Activated T-cell treated with anti-CD3 and anti-CD28 coated beads for 1 hour (primary cell): Measurements from ENCODE around the gene SNX32.

Source experiments
- DNase-seq: peaks from one replicate; pipeline ENCODE4 v3.0.0-alpha.2; 2020; ENCODE audit warnings: low read depth

The SNX32 gene

DNA sequence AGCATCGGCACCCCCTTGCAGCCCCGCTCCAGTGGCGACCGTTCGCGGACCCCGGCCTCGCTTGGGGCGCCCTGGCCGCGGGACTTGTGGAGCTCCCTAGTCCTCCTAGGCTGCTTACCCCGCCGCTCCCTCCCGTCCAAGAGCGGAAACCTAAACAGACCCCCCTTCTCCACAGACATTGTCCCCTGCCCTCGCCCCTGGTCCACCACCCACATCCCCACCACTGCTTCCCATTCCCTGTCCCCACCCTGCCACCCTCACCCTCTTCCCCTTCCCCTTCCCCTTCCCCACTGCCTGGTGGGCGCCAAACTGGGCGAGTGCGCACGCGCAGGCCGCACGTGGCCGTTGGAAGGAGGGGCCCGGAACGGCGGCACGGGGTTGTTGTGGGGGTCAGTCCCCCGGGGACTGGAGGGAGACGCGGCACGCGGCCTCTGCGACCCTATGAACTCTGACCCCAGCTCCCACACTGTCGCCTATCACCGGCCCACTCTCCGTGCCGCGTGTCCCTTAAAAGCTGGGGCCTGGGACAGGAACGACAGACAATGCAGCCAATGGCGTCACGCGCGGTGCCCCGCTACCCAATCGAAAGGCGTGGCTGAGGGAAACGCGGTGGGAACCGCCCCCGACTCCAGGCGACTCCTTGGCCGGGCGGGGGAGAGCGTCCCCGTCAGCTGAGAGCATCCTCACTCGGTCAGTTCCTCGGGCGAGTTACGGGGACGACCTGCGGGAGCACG is at the start of gene SNX32:
TSS of gene SNX32 (plus strand) at position 667 of the 734 bp plus-strand sequence. CDS start 103 bp downstream, outside the sequence.
- peak; percentile 93 for DNase-seq

DNA sequence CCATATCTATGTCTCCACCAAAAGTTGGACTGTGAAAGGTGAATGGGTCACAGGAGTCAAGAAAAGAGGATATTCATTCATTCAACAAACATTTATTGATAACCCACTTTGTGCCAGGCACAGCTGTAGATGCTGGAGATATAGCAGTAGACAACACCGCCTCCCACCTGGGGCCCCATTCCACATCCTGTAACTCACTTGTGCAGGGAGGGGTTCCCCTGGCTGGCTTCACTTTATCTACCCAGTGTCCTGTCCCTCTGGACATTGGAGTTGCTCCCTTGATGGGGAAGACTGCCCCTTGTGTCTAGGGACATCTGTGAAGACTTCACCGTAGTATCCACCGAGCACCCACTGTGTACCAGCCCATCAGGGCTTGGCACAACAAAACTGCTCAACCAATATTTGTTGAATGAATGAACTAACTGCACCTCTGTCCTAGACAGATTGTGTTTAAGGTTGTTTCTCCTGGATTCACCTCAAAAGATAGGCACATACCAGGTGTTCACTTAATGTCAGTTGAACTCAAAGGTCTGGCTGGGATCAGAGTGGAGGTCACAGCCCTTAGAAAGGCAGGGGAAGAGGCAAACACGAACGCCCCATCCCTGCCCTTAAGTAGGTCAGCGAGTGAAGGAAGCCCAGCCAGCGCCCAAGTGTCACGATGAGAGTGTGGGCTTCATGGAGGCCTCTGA is 48.3 kb upstream of the SNX32 start:
- DNase-seq: no peak

DNA sequence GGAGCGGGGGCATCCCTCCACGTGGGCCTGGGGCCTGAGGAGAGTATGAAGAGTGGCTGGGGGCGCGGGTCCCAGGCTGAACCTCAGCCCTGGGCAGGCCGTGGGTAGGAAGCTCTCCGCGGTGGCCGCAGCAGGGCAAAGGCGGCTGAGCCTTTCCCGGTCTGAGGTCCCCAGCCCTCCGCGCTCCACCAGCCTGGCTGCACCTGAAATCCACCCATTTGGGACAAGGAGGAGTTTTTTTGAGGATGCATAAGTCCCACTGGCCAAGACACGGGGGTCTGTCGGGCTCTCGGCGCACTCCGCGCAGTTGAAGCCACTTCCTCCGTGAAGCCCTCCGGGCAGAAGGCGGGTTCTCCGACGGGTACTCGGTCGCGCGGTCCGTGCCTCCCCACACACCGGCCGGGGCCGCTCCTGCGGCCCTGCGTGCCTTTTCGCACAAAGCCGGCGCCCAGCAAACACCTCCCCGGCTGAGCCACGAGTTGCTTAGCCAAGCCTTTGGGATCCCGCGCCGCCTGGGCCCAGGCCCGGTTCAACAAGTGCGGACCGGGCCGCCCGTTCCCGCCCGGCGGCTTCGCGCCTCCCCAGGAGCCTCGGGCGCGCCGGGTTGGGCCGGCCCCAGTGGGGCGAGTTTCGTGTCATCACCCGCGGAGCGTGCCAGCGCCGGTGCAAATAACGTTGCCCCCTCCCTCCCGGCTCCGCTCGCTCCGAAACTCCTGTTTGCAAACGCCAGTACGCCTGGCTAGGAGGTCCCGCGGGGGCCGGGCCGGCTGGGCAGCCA is 47.6 kb upstream of the SNX32 start:
- no peak for DNase-seq

DNA sequence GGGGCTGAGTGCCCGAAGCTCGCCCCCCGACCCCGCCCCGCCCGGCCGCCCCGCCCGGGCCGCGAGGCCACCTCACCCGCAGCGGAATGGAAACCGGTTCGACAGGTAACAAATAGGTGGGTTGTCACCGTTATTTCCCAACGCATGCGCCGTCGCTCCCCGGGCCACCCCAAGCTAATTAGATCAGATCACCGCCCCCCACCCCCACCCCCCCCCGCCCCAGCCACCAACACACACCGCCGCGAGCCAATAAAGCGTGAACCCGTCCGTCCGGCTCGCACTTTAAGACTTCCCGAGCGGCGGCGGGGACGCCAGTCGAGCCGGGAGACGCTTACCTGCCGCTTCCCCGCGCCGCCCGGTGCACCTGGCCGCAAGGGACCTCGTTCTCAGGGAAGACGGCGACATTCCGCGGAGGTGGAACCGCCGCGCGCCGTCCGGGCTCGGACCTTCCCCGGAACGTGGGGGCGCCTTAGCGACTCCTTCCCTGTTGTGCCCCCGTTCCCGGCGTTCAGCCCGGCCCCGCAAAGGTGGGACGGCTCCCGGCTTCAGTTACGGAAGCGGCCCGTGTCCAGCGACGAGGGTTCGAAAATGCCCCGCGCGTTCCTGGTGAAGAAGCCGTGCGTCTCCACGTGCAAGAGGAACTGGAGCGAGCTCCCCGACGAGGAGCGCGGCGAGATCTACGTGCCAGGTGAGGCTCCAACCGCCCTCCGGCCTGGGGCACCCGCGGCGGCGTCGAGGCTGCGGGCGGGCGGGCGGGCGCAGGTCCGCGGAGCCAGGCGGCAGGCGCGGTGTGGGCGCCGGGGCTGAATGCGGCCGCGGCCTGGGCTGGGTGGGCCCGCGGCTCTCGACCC is 46.8 kb upstream of the SNX32 start, which contains the start of gene OVOL1:
TSS of gene OVOL1 (plus strand) at position 278 of the 851 bp plus-strand sequence. CDS start at position 589, 311 bp downstream.
- DNase-seq: peak; percentile 21

DNA sequence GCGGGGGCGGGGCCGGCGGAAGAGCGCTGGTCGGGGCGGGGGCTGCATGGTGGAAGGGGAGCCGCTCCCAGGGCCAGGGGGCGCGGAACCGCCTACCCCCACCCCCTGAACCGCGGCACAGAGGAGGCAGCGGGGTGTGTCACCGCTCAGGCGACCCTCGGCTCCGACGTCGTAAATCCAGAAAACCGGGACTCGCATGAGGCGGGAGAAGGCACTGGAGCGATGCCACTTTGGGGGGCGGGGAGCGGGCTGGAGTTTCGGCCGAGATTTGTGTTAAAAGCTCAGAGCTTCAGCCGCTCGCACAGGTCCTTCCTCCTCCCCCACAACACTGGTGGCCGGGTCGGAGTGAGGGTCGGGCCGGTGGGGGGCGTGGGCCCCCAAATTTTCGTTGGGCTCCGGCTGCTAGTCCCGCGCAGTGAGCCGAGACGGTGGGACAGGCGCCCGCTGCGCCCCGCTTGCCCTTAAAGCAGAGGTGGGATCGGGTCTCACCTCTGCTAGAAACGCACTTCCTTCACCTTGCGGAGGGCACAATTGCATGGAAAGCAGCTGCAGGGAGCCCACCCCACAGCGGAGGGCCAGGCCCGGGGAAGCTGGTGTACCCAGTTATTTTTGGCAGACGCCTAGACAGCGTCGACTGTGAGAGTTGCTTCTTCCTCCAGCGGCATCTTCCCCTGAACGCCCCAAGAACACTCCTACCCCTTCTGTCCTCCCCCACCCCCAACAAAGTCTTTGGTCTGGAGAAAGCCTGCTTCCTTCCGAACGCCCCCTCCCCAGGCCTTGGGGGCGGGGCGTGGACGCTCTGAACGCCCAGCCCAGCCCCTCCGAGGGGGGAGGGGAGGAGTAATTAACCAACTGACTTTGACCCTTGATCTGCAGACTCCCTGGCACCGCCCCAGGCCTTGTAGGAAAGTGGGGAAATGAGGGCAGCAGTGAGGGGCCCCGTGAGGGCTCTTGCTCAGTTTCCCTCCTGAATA is 45.8 kb upstream of the SNX32 start:
- DNase-seq: no peak

DNA sequence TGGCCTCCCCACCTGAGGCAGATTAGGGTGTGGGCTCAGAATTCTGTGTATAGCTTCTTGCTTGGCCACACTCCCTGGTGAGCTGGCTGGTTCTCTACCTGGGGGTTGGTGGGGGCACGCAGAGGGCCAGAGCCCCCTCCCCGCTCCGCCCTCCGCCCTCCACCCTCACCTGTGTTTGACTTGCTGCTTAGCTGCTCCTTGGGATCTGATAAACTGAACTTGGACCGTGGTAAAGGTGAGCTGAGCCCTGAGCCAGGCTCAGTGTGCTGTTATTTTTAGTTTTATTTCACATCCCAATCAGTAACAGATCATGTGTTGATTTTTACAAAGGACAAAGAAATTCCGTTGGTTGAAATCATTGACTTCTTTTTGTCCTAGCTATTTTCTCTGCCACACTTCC is 44.9 kb upstream of the SNX32 start:
- no peak for DNase-seq

DNA sequence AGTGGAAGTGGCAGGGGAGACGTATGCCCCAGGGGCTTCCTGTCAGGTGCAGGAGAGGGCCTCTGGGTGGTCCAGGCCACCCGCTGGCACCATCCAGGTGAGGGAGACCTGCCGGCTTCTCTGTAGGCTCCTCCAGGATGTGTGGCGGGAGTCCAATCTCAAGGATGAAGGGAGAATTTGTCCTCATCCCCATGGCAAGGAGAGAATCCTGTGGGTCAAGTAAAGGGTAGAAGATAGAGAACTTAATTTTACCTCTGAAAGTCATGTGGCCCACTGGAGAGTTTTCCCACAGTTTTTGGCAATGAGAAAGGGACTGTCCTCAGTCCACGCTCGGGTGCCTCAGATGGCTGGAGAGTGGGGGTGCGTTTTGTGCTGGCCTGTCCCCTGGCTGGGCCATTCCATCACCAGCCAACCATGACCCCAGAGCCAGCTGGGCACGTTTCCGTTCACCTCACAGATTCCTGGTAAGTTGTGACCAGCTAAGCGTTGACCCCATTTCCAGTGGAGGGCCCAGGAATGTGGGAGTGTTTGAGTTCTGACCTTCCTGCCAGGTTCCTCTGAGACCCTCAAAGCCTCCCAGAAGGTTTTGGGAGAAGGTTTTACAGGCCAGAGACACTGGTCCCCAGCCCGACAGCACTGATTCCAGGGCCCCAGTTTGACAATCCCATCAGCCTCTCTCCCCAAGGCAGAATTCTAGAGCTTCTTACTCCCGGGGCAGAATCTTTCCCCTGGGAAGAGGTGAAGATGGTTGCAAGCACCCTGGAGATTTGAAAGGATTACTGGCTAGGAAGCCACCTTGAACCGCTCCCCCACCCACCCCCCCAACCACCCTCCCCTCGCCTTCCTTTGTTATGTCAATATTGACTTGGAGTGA is 44.3 kb upstream of the SNX32 start:
- DNase-seq: no peak

DNA sequence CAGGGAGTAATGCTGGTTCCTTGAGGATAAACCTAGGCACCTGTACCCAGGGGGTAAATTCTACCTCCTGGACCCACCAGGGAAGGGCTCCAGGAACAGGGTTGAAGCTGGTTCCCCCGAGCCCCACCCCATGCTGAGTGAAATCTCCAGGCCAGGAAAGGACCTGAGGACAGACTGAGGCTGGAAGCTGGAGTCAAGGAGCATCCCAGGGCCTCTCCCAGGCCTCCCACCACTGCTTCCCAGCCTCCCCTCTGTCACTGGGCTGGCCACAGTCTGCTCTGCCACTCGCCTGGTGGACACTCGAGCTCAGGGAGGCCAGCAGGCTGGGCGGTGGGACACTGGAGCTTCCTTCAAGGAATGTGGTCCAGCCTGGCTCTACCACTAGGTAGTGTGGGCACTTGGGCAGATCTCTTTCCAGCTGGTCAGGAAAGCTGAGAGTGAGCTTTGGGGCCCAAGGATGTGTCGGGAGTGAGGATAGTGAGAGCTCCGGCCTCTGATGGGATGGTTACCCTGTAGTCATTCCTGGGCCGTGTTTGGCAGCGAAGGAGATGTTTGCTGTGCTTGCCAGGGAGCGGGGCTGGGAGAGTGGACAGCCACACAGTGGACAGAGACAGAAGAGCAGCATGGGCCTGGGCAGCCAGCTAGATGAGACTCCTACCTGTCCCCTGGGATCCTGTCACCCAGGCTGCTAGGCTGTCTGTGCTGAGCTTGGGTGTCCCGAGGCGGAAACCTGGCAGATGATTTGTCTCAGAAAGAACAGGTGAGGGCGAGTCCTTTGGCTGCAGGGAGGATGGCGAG is 43.5 kb upstream of the SNX32 start:
- no peak for DNase-seq

DNA sequence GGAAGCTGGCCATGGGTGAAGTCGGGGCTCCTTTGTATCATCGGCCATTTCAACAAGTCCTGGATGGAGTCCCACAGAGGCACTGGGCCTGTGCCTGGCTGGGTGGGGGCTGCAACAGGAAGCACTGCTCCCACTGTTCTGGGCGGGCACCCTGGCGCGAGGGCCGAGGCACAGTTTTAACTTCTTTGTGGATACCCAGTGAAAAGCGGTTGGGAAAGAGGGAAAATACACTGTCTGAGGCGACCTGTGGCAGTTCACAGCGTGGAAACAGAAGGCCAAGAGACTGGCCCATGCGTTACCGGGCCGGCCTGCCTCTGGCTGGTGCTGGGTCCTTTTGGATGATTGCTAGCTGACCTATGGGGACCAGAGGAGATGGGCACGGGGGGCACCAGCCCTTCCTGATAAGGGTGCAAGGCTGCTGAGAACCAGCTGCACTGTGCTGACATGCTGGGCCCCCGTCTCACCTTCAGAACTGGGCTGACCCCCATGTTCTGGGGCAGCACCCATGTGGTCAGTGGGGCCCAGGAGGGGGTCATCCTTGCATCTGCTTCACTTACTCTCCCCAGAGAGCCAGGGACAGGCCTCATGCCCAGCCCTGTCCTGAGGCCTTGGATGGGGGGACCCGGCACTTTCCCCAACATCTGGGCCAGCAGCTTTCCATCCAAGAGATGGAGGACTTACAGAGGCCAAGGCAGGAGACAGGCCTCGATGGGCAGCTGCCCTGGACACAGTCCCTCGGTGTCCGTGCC is 42.7 kb upstream of the SNX32 start:
- DNase-seq: no peak

DNA sequence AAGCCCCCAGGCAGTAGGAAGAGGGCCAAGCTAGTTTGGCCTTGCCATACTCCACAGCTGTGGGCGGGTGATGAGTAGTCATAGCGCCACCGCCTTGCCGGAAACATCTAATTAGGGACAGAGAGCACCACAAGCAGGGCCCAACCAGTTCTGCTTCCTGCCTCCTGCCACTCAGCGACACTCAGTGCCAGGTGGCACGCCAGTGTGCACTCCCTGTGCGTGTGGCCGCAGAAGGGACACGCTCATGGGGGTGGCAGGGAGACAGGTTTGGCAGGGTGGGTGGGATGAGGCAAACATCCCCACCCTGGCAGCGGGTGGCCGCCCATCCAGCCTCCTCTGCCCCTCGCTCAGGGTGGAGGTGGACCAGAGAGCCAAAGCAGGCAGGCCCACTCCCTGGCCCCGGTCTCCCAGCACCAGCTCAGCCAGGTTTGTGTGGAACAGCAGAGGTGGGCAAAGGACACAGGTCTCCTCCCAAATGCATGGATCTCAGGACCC is 42.0 kb upstream of the SNX32 start:
- DNase-seq: peak; percentile 15

DNA sequence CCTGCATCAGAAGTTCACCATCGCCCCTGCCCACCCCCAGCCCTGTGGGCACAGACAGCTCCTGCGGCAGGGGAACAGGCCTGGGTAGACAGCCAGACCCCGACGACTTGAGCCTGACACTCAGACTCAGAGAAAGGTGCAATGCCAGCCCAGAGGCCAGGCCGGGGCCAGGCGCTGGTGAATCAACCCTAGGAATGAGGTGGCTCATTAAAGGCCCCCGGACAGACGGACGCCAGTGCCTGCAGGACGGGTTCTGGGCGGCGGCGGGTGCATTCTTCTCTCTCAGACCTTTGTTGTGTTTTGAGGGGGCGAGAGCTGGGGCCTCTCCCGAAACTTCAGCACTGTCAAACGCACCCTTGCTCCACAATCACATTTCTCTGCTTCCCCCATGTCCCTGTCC is 41.3 kb upstream of the SNX32 start:
- DNase-seq: no peak

DNA sequence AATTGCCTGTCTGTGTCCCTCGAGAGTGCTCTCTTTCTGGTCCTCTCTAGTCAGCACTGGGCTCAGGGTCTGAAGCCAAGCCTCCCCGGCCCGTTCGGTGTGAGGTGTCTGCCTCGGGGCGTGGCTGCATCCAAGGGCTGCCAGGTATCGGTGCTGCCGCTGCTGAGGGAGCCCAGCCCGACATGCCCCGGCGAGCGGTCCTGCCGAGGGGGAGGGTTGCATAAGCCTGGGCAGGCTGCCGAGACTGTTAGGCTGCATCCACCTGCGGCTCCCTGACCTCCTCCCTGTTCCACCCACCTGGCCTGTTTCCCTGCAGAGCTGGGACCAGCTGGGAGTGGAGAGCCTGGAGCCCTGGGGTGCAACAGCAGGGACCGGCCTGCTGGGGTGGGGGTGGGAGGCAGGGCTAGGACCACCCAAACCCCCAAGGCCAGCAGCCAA is 40.6 kb upstream of the SNX32 start:
- no peak for DNase-seq

DNA sequence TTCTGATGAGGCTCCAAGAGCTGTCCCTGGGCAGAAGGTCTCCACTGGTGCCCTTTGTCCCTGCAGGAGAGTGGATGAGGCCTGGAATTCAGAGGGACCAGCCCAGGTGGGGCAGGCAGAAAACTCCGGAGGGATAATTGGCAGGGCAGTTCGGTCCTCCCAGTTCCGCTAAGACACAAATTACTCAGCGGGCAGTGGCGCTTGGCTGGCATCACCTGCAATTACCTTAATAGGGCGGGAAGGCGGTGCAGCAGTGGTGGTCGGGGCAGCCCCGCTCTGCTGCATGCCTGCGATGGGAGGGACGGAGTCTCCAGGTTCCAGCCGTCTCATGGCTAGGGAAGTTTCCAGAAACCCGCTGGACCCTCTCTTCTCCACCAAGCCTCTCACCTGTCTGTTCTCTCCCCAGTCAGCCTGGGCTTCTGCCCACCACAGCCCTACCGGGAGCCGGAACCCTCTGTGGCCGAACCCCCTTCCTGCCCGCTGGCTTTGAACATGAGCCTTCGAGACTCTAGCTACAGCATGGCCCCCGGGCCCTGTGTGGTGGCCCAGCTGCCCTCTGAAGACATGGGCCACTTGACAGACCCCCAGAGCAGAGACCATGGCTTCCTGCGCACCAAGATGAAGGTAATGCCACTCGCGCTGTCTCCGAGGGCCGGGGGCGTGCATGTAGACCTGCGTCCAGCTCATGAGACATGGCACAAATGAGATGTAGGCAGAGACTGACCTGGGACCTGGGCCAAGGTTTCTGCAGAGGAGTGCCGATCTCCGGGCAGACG is 40.0 kb upstream of the SNX32 start:
- no peak for DNase-seq

DNA sequence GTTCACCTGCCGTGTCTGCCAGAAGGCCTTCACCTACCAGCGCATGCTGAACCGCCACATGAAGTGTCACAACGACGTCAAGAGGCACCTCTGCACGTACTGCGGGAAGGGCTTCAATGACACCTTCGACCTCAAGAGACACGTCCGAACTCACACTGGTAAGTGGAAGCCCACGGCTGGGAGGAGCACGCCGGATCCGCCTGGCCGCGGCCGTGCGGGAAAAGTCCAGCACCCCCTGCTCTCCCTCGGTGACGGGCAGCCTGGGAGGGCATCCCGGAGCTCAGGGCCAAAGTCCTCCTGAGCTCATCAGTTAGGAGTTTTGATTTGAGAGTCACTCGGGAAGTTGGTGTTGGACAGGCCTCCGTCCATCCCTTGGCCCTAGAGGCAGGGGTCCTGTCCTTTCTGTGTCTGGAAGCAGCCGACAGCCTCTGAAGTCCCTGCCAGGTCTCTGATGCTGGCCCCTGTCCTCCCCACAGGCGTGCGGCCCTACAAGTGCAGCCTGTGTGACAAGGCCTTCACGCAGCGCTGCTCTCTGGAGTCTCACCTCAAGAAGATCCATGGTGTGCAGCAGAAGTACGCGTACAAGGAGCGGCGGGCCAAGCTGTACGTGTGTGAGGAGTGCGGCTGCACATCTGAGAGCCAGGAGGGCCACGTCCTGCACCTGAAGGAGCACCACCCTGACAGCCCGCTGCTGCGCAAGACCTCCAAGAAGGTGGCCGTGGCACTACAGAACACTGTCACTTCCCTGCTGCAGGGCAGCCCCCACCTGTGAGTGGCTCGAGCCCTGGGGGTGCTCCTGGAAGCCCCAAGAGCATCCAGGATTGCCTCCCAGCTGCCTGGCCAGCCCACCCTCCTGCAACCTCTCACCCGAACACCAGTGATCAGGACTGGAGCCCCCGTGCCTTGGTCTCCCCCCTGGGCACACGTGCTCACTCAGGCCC is 38.9 kb upstream of the SNX32 start:
- DNase-seq: no peak

DNA sequence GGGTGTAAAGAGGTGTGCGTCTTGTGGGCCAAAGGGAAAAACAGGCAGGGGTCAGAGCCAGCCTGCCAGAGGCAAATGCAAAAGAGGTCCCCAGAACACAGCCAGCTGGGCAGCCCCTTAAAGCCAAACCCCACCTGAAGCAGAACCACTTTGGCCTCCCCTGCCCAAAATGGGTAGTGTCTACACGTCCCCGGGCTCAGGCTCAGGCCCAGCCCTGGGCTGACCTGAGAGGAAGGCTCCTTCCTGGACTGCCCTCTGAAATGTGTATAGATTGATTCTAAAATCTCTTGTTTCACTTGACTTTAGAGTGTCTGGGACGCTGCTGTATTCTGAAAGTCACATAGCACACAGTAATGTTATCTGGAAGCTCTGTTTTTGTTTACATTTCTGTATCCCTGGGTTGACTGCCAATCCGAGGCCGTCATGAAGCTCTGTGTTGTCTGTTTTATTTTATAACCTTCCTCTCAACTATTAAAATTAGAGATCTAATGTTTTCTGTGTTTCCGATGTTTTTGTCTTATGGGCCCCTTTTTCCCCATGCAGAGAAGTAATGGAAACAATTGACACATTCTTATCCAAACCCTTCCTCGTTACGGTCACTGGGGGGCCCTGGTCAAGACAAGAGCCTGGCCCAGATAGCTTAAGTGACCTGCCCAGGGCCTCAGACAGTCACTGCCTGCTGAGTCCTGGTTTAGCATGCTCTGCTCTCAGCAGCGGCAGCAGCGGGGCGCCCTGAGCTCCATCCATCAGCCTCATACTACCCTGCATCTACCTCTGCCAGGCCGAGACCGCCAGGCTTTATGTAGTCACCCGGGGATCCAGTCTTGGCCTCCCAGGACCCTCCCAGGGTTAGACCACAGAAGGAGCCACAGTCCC is 36.8 kb upstream of the SNX32 start:
- no peak for DNase-seq
